HFF-Myc (cell line): Measurements from ENCODE around the gene ZNF423.

Experiments used
- DNase-seq: peaks from one replicate; pipeline ENCODE4 v3.0.0-alpha.2; 2011; ENCODE audit warnings: low read depth; ENCODE audit errors: extremely low read depth
- H3K4me3 ChIP-seq: replicated peaks from 2 replicates; pipeline ENCODE4 v1.5.1; 2011; ENCODE audit warnings: low read depth, mild to moderate bottlenecking, control low read depth, low read length
- TF ChIP-seq, protein P1 (sequence below): IDR thresholded peaks from 2 replicates; pipeline ENCODE4 v1.5.1; 2012; ENCODE audit warnings: mild to moderate bottlenecking, low read depth, low read length, control low read depth; ENCODE audit errors: missing control alignments

ZNF423 gene

DNA sequence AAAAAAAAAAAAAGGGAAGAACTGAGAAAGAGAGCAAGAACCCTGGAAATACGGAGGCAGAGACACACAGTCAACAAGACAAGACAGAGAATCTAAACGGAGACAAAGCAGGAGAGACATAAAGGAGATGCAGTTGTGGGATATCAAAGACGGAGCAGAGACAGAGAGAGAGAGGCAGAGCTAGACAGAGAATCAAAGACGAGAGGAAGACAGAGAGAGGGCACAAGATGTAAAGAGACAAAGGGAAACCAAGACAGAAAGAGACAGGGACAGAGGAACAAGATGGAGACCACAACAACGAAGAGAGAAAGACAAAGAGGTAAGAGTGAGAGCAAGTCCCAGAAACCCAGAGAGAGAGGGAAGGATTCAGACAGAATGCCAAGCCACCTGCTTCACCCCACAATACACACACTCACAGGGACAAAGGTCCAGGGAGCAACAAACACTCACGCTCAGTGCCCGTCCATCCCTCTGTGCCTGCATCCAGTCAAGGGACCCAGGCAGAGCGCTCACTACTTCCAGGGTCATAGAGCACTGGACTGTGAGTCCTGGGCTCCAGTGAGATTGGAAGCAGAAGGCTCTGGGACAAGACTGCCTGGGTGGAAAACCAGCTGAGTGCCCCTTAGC, 393.4 kb downstream of the ZNF423 start:
- H3K4me3 ChIP-seq: no peak overlapping the region
- TF ChIP-seq, protein P1, sequence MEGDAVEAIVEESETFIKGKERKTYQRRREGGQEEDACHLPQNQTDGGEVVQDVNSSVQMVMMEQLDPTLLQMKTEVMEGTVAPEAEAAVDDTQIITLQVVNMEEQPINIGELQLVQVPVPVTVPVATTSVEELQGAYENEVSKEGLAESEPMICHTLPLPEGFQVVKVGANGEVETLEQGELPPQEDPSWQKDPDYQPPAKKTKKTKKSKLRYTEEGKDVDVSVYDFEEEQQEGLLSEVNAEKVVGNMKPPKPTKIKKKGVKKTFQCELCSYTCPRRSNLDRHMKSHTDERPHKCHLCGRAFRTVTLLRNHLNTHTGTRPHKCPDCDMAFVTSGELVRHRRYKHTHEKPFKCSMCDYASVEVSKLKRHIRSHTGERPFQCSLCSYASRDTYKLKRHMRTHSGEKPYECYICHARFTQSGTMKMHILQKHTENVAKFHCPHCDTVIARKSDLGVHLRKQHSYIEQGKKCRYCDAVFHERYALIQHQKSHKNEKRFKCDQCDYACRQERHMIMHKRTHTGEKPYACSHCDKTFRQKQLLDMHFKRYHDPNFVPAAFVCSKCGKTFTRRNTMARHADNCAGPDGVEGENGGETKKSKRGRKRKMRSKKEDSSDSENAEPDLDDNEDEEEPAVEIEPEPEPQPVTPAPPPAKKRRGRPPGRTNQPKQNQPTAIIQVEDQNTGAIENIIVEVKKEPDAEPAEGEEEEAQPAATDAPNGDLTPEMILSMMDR: no peak
- no peak for DNase-seq

DNA sequence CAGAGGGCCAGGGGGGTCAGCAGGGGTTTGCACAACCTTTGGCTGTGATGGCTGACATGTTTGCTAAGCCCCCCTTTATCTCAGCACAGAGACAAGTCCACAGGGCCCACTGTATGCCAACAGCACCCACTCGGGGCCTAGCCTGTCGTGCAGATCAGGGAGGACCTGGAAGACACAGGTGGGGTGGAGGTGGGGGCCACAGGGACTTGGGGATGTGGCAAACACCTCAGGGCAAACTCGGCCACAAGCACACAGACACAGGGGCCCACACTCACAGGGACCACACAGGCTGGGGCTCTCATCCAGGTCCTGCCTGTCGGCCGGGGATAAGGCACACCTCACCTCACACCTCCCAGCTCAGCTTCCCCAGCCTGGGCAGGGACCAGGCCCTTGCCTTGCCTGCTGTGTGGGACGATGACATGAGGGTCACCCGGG, 394.4 kb downstream of the ZNF423 start:
- no peak for DNase-seq

DNA sequence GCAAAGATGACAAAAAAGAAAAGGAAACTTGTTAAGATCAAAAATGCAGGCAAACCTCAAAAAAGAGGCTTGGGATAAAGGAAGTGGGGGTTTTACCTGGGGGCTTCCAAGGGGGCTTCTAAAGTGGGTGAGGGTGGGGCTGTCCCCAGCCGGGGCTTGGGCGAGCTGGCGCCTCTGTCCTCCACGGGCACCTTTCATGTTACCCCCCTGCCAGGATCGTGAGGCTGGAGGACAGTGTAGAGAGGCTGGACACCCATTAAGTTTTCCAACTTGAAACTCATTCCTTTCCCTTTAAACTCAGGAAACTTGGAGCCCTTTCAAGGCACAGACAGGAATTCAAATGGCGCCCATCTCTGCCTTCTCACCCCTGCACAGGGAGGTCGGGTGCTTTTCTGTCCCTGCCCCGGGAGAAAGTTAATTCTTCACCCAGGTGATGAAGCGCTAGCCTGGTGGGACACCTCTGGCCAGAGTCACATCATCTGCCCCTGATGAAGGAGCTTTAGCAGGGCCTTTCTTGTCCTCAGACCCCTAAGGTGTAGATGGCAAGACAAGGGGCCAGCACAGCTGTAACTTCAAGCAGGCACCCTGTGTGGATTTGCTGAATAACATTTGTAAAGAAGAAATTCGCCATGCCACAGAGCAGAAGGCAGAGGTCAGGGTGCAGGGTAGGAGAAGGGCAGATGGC, 395.0 kb downstream of the ZNF423 start:
- TF ChIP-seq, protein P1: no peak
- H3K4me3 ChIP-seq: no peak overlapping the region
- DNase-seq: no peak

More for the DNA sequence above, 394.4 kb downstream of the ZNF423 start:
- H3K4me3 ChIP-seq: no peak overlapping the region
- TF ChIP-seq, protein P1: no peak

DNA sequence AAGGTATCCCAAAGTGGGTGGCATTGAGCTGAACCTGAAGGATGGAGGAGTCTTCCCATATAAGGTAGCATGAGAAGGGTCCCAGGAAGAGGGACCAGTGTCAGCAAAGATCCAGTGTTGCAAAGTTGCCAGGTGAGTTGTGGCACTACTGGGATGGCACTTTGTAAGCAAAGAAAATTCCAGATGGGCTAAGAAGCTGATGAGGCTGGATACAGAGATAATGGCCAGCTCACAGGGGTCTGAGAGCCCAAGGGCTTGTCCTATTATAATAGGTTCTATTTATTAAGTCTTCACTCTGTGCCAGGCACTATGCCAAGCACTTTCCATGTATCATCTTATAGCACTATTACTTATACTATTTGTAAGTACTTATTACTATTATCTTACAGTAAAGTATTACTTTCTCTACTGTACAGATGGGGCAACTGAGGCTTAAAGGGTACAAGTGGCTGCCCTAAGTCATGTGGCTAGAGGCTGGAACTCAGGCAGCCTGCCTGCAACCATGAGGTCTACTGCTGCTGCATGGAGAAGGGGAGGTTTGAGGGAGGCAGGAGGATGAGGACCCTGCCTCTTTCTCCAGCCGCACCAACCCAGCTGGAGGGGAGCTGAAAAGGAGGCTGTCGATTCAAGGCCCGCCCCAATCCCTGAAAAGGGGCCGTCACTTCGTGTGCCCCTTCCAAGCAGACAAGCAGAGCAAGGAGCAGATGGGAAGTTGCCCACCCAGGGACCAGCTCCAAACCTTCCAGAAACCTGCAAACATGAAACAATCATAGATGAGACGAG, 395.8 kb downstream of the ZNF423 start:
- DNase-seq: no peak
- no peak overlapping the region for H3K4me3 ChIP-seq
- TF ChIP-seq, protein P1: no peak

DNA sequence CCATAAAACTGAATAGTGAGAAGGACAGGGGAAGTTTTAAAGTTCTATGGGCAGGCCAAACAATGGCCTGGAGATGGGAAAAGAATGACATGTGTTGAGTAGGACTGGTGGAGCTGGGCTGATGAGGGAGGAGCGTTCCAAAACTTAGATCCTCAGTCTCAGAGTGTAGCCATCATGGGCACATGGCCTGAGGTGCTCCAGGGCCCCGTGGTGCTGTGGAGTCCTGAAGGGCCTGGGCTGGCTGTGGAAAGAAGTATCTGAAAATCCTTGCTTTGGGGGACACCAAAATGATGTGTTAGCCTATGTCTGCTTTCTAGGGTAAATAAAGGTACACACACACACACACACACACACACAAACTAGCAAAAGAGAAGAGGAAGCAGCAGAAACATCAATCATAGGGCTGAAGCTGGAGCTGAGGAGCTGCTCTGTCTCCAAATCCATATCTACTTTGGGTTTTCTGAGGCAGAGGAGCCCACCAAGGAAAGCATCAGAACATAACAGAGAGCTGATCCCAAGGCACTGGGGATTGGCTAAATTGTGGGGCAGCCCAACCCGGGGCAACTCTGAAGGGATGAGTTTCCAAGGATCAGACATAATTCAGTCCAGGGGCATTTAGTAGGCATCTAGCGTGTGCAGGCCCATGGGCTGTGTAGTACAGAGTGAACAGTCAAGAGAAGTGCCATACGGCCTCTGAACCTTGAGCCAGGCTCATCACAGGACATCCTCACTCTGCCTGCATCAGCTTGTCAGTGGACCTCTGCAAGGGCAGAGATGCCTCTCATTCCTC, 397.1 kb downstream of the ZNF423 start:
- no peak for DNase-seq
- H3K4me3 ChIP-seq: no peak overlapping the region
- TF ChIP-seq, protein P1: no peak

DNA sequence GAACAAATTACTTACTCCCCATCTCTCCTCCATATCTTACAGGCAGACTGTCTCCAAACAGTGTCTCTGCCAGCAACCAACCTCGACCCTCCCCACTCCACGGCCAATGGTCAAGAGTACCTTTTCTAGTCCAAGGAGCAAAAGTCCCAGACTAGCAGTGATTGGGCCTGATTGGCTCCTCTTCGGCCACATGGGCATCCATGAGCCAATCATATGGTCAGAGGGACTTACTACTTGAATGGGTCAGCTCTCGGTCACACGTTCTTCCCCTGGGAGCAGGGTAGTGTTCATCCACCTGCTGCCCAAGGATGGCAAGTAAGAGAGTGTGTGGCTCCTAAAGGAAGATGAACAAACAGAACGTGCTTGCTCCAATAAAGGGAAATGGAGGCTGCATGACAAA, 397.7 kb downstream of the ZNF423 start:
- DNase-seq: no peak
- TF ChIP-seq, protein P1: no peak
- H3K4me3 ChIP-seq: no peak overlapping the region
